HepG2 (cell line): ENCODE measurements around the gene CACNB4. TPM values are rescaled to one million over a fixed set of nuclear protein-coding genes. Genes with fewer than 3 reads are reported as not detected.

Source experiments
- ARID2 ChIP-seq: sonication (generic); formaldehyde crosslinking; IDR thresholded peaks from 2 replicates; pipeline ENCODE4 v1.8.1; 2022; ENCODE audit warnings: mild to moderate bottlenecking, missing genetic modification reagents, borderline replicate concordance
- CENPX ChIP-seq: sonication (generic); formaldehyde crosslinking; IDR thresholded peaks from 2 replicates; pipeline ENCODE4 v1.9.0; 2021; ENCODE audit warnings: mild to moderate bottlenecking, missing genetic modification reagents, moderate library complexity
- EEA1 ChIP-seq: sonication (generic); formaldehyde crosslinking; IDR thresholded peaks from 2 replicates; pipeline ENCODE4 v1.5.1; 2020; ENCODE audit warnings: mild to moderate bottlenecking, missing genetic modification reagents, borderline replicate concordance
- ELF3 ChIP-seq: IDR thresholded peaks from 2 replicates; pipeline ENCODE4 v1.6.1; 2016; ENCODE audit warnings: missing genetic modification reagents, missing compliant biosample characterization
- ELF4 ChIP-seq: sonication (generic); formaldehyde crosslinking; IDR thresholded peaks from 2 replicates; pipeline ENCODE4 v1.5.0; 2020; ENCODE audit warnings: missing genetic modification reagents, mild to moderate bottlenecking, moderate library complexity, borderline replicate concordance
- GATAD2A ChIP-seq: IDR thresholded peaks from 2 replicates; pipeline ENCODE4 v1.6.1; 2016
- IRF2 ChIP-seq: IDR thresholded peaks from 2 replicates; pipeline ENCODE4 v1.6.1; 2018; ENCODE audit warnings: missing genetic modification reagents, missing compliant biosample characterization
- KAT8 ChIP-seq: IDR thresholded peaks from 2 replicates; pipeline ENCODE4 v1.6.1; 2016; ENCODE audit warnings: missing genetic modification reagents, missing compliant biosample characterization
- KDM2A ChIP-seq: sonication (generic); formaldehyde crosslinking; IDR thresholded peaks from 2 replicates; pipeline ENCODE4 v1.4.0; 2020; ENCODE audit warnings: low read depth, missing genetic modification reagents, borderline replicate concordance
- MIXL1 ChIP-seq: IDR thresholded peaks from 2 replicates; pipeline ENCODE4 v1.6.1; 2016
- PRPF4 ChIP-seq: fragments of 200-400 bp; formaldehyde crosslinking; IDR thresholded peaks from 2 replicates; pipeline ENCODE4 v1.6.1; 2016; ENCODE audit warnings: low read length, low read depth; ENCODE audit not compliant: poor library complexity, severe bottlenecking
- SAP130 ChIP-seq: IDR thresholded peaks from 2 replicates; pipeline ENCODE4 v1.6.1; 2016; ENCODE audit warnings: low read depth
- SMC3 ChIP-seq: IDR thresholded peaks from 2 replicates; pipeline ENCODE4 v1.6.1; 2011; ENCODE audit warnings: low read length, improper control_type of control experiment
- SP140L ChIP-seq: sonication (generic); formaldehyde crosslinking; IDR thresholded peaks from 2 replicates; pipeline ENCODE4 v1.4.0; 2020; ENCODE audit warnings: missing genetic modification reagents, borderline replicate concordance
- STAG1 ChIP-seq: sonication (generic); formaldehyde crosslinking; IDR thresholded peaks from 2 replicates; pipeline ENCODE4 v1.4.0; 2020; ENCODE audit warnings: missing genetic modification reagents
- TEAD3 ChIP-seq: optimal IDR thresholded peaks from 2 replicates; pipeline ENCODE3; 2016; ENCODE audit warnings: borderline replicate concordance
- XBP1 ChIP-seq: sonication (generic); formaldehyde crosslinking; IDR thresholded peaks from 2 replicates; pipeline ENCODE4 v1.5.0; 2020; ENCODE audit warnings: missing genetic modification reagents
- ZBTB20 ChIP-seq: sonication (generic); formaldehyde crosslinking; IDR thresholded peaks from 2 replicates; pipeline ENCODE4 v1.8.1; 2023; ENCODE audit warnings: missing genetic modification reagents, low read depth, mild to moderate bottlenecking, borderline replicate concordance
- ZMYM4 ChIP-seq: sonication (generic); formaldehyde crosslinking; IDR thresholded peaks from 2 replicates; pipeline ENCODE4 v1.8.1; 2023; ENCODE audit warnings: mild to moderate bottlenecking, missing genetic modification reagents
- ZNF292 ChIP-seq: sonication (generic); formaldehyde crosslinking; IDR thresholded peaks from 2 replicates; pipeline ENCODE4 v1.8.1; 2022; ENCODE audit warnings: mild to moderate bottlenecking, low read depth, missing genetic modification reagents, borderline replicate concordance
- ZNF335 ChIP-seq: sonication (generic); formaldehyde crosslinking; IDR thresholded peaks from 2 replicates; pipeline ENCODE4 v1.4.0; 2020; ENCODE audit warnings: missing genetic modification reagents
- ZNF383 ChIP-seq: sonication (generic); formaldehyde crosslinking; IDR thresholded peaks from 2 replicates; pipeline ENCODE4 v1.4.0; 2020; ENCODE audit warnings: missing genetic modification reagents, mild to moderate bottlenecking, borderline replicate concordance
- ZNF44 ChIP-seq: sonication (generic); formaldehyde crosslinking; IDR thresholded peaks from 2 replicates; pipeline ENCODE4 v1.5.1; 2020; ENCODE audit warnings: mild to moderate bottlenecking, missing genetic modification reagents
- ZNF674 ChIP-seq: sonication (generic); formaldehyde crosslinking; IDR thresholded peaks from 2 replicates; pipeline ENCODE4 v1.5.0; 2020; ENCODE audit warnings: low read depth, mild to moderate bottlenecking, missing genetic modification reagents
- ZNF720 ChIP-seq: sonication (generic); formaldehyde crosslinking; IDR thresholded peaks from 2 replicates; pipeline ENCODE4 v1.4.0; 2020; ENCODE audit warnings: missing genetic modification reagents
- ZSCAN25 ChIP-seq: sonication (generic); formaldehyde crosslinking; IDR thresholded peaks from 2 replicates; pipeline ENCODE4 v1.8.0; 2022; ENCODE audit warnings: mild to moderate bottlenecking, missing genetic modification reagents
- polyA plus RNA-seq, 8 experiments: library from polyadenylated mRNA; depleted of rRNA in 3 of 8; stranded (reverse) in 7 of 8; unstranded in 1 of 8; fragments of >200 nt; fragmentation: Illumina TruSeq in 4 of 8; extraction: Trizol in 4 of 8; gene quantifications; 2 replicates each; pipeline versions ENCODE4 v1.2.1 to v1.2.3, GENCODE V29; 2011 to 2016; ENCODE audit warnings: low read depth in 4 of 8, missing spikeins in 1 of 8, mixed read lengths in 1 of 8; ENCODE audit not compliant: insufficient read depth in 1 of 8
- total RNA-seq, 5 experiments: library from RNA; depleted of rRNA; stranded (reverse); fragments of >200 nt; fragmentation: Illumina TruSeq; extraction: Trizol; gene quantifications; 2 replicates each; pipeline ENCODE4 v1.2.3, GENCODE V29; 2016; ENCODE audit warnings: low read depth in 1 of 5
- TF ChIP-seq, protein P1 (sequence below): sonication (generic); formaldehyde crosslinking; IDR thresholded peaks from 2 replicates; pipeline ENCODE4 v1.4.0; 2020; ENCODE audit warnings: missing genetic modification reagents; ENCODE audit errors: not compliant biosample characterization
- TF ChIP-seq, protein P2 (sequence below): sonication (generic); formaldehyde crosslinking; IDR thresholded peaks from 2 replicates; pipeline ENCODE4 v1.4.0; 2020; ENCODE audit warnings: missing genetic modification reagents, low read depth, mild to moderate bottlenecking, borderline replicate concordance
- TF ChIP-seq, protein P3 (sequence below): sonication (generic); formaldehyde crosslinking; conservative IDR thresholded peaks from 2 replicates; pipeline ENCODE4 v1.8.0; 2022; ENCODE audit warnings: mild to moderate bottlenecking, moderate library complexity, missing genetic modification reagents

The CACNB4 gene
- total and polyA plus RNA-seq, 2 of the 13 experiments (the other 11 are each of a cell fraction or from before 2014, with no cell fraction given) = 5.1 to 14.3 TPM

DNA sequence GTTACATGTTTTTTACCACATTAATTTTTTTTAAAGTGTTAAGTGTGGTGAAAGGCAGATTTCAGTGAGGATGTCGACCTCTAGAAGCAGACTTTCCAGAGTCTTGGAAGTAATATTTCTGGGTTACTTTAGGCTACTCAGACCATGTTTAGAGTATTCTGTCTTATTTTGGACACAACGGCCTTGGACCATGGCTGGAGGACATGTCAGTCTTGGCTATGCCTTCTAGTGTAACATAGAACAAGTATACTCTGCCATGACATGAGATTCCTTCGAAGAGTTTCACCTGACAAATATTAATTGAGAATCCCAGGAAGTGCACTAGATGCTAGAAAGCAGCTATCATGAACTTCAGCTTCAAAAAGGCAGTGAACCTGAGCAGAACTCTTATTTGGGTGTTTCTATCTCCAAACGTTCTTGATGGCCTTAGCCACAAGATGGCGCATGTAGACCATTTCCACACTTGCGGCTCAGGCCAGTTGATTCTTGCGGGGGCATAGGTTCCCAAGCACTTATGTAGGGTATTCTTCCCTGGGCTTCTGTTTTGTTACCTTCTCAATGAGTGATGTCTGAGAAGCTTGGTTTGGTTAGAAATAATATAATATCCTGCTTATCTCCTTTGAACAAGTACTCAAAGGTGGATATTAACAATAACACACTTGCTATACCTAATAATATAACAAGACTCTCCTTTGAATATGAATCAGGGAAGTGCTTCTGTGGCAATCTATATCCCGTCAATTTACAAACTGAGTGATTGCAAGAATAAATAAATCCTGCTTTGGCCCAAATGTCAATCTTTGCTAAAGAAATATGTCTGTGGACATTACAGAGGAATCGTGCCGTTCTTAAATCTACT, 62.0 kb downstream of the CACNB4 start (continued):
- TF ChIP-seq ELF4 (CRISPR knock-in tag) (no peak), IRF2 (CRISPR knock-in tag) (peak; percentile 23; the same call in 1 of the 2 replicates), MIXL1 (CRISPR knock-in tag) (0 out of 2 replicates have a peak, but pooled peaks have one; percentile 23), ZNF674 (CRISPR knock-in tag) (no peak), ZNF383 (no peak), EEA1 (CRISPR knock-in tag) (no peak), TEAD3 (CRISPR knock-in tag) (peak; percentile 39), SP140L (CRISPR knock-in tag) (0 out of 2 replicates have a peak, but pooled peaks have one; percentile 70), ZSCAN25 (no peak), ZNF292 (CRISPR knock-in tag) (no peak), STAG1 (CRISPR knock-in tag) (peak; percentile 97), ARID2 (CRISPR knock-in tag) (0 out of 2 replicates have a peak, but pooled peaks have one; percentile 24), ZBTB20 (no peak), KAT8 (CRISPR knock-in tag) (0 out of 2 replicates have a peak, but pooled peaks have one; percentile 46), XBP1 (CRISPR knock-in tag) (no peak), SMC3 (peak; percentile 83), KDM2A (CRISPR knock-in tag) (peak; percentile 43; the same call in 1 of the 2 replicates), GATAD2A (CRISPR knock-in tag) (peak; percentile 33; the same call in 1 of the 2 replicates), ZNF44 (CRISPR knock-in tag) (no peak), ZNF720 (CRISPR knock-in tag) (no peak), ZMYM4 (CRISPR knock-in tag) (no peak), ELF3 (CRISPR knock-in tag) (peak; percentile 44; the same call in 1 of the 2 replicates), SAP130 (CRISPR knock-in tag) (peak; percentile 21; the same call in 1 of the 2 replicates), PRPF4 (no peak), ZNF335 (peak; percentile 97), CENPX (CRISPR knock-in tag) (no peak)
- TF ChIP-seq, protein P1, sequence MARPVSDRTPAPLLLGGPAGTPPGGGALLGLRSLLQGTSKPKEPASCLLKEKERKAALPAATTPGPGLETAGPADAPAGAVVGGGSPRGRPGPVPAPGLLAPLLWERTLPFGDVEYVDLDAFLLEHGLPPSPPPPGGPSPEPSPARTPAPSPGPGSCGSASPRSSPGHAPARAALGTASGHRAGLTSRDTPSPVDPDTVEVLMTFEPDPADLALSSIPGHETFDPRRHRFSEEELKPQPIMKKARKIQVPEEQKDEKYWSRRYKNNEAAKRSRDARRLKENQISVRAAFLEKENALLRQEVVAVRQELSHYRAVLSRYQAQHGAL (CRISPR knock-in tag) = no peak
- TF ChIP-seq, protein P2, sequence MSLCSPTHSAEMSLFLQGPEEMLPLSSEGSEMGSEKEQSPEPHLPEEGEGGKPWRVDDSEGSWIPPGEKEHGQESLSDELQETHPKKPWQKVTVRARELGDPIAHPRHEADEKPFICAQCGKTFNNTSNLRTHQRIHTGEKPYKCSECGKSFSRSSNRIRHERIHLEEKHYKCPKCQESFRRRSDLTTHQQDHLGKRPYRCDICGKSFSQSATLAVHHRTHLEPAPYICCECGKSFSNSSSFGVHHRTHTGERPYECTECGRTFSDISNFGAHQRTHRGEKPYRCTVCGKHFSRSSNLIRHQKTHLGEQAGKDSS (CRISPR knock-in tag) = no peak
- TF ChIP-seq, protein P3, sequence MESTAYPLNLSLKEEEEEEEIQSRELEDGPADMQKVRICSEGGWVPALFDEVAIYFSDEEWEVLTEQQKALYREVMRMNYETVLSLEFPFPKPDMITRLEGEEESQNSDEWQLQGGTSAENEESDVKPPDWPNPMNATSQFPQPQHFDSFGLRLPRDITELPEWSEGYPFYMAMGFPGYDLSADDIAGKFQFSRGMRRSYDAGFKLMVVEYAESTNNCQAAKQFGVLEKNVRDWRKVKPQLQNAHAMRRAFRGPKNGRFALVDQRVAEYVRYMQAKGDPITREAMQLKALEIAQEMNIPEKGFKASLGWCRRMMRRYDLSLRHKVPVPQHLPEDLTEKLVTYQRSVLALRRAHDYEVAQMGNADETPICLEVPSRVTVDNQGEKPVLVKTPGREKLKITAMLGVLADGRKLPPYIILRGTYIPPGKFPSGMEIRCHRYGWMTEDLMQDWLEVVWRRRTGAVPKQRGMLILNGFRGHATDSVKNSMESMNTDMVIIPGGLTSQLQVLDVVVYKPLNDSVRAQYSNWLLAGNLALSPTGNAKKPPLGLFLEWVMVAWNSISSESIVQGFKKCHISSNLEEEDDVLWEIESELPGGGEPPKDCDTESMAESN (CRISPR knock-in tag) = no peak
